NCI-H2029 treated with DMSO at 0.1 percent for 48 hours (cell line): ENCODE measurements around the gene SEC22A.
"Not testable (repeated sequence)": the region's sequence is repeated elsewhere in the genome, so short reads cannot be mapped to it uniquely, and the experiment has no call there.

Experiments used
- DNase-seq: peaks from one replicate; lab custom pipeline; 2025; lab: John Stamatoyannopoulos, UW

SEC22A gene

GRCh38 chr3:123180791-123181190 is 21.0 kb upstream of the SEC22A start:
- DNase-seq, result no peak

- DNase-seq, result no peak
These were observed 15.0 kb upstream of the SEC22A start for GRCh38 chr3:123186695-123187094.

GRCh38 chr3:123188058-123188457 is 13.7 kb upstream of the SEC22A start:
- no peak for DNase-seq

- no peak for DNase-seq
These were observed 8.2 kb upstream of the SEC22A start for GRCh38 chr3:123193448-123194101.

GRCh38 chr3:123194552-123194951 is 7.2 kb upstream of the SEC22A start:
- DNase-seq, result no peak

GRCh38 chr3:123198372-123198771 is 3.4 kb upstream of the SEC22A start:
- no peak for DNase-seq

GRCh38 chr3:123201223-123201556 is 553 bp upstream of the SEC22A start:
- DNase-seq, result no peak

- no peak for DNase-seq
These were observed 708 bp downstream of the SEC22A start for GRCh38 chr3:123202451-123202850.

GRCh38 chr3:123218990-123219389 is 17.2 kb downstream of the SEC22A start:
- no peak for DNase-seq

- DNase-seq, result not testable (repeated sequence)
These were observed 19.6 kb downstream of the SEC22A start for GRCh38 chr3:123221369-123221768.

GRCh38 chr3:123225016-123225415 is 23.3 kb downstream of the SEC22A start:
- DNase-seq, result no peak

- DNase-seq, result no peak
These were observed 24.8 kb downstream of the SEC22A start for GRCh38 chr3:123226549-123226948.

GRCh38 chr3:123229145-123229544 is 27.4 kb downstream of the SEC22A start:
- no peak for DNase-seq

GRCh38 chr3:123236902-123237301 is 35.2 kb downstream of the SEC22A start:
- no peak for DNase-seq

- DNase-seq, result not testable (repeated sequence)
These were observed 37.4 kb downstream of the SEC22A start for GRCh38 chr3:123239186-123239585.

- DNase-seq, result no peak
These were observed 38.0 kb downstream of the SEC22A start for GRCh38 chr3:123239756-123240155.

- DNase-seq, result no peak
These were observed 42.4 kb downstream of the SEC22A start for GRCh38 chr3:123244128-123244527.

- DNase-seq, result no peak
These were observed 45.1 kb downstream of the SEC22A start for GRCh38 chr3:123246866-123247265.

- DNase-seq, result no peak
These were observed 54.5 kb downstream of the SEC22A start for GRCh38 chr3:123256256-123256655.

- no peak for DNase-seq
These were observed 56.6 kb downstream of the SEC22A start for GRCh38 chr3:123258359-123258758.

GRCh38 chr3:123258811-123259420 is 57.2 kb downstream of the SEC22A start:
- DNase-seq, result peak; percentile 15

- DNase-seq, result no peak
These were observed 59.9 kb downstream of the SEC22A start for GRCh38 chr3:123261666-123262065.

- no peak for DNase-seq
These were observed 60.5 kb downstream of the SEC22A start for GRCh38 chr3:123262226-123262625.

- no peak for DNase-seq
These were observed 61.1 kb downstream of the SEC22A start for GRCh38 chr3:123262868-123263267.
